Hepatocyte (in vitro differentiated cells): ENCODE results near the gene SSTR3.

Experiments used
- CTCF ChIP-seq: fragments of 200-600 bp; sonication (generic); IDR thresholded peaks from 2 replicates; pipeline ENCODE4 v1.5.1; 2016; ENCODE audit warnings: antibody characterized with exemption, mild to moderate bottlenecking; ENCODE audit not compliant: poor library complexity
- EZH2 ChIP-seq: fragments of 200-600 bp; sonication (generic); IDR thresholded peaks from 2 replicates; pipeline ENCODE4 v1.6.1; 2016; ENCODE audit warnings: antibody characterized with exemption, mild to moderate bottlenecking, borderline replicate concordance
- EZH2phosphoT487 ChIP-seq: fragments of 200-600 bp; sonication (generic); IDR thresholded peaks from one replicate; pipeline ENCODE4 v1.6.1; 2018; ENCODE audit warnings: antibody characterized with exemption, mild to moderate bottlenecking, low read depth, moderate library complexity; ENCODE audit not compliant: unreplicated experiment, severe bottlenecking

DNA sequence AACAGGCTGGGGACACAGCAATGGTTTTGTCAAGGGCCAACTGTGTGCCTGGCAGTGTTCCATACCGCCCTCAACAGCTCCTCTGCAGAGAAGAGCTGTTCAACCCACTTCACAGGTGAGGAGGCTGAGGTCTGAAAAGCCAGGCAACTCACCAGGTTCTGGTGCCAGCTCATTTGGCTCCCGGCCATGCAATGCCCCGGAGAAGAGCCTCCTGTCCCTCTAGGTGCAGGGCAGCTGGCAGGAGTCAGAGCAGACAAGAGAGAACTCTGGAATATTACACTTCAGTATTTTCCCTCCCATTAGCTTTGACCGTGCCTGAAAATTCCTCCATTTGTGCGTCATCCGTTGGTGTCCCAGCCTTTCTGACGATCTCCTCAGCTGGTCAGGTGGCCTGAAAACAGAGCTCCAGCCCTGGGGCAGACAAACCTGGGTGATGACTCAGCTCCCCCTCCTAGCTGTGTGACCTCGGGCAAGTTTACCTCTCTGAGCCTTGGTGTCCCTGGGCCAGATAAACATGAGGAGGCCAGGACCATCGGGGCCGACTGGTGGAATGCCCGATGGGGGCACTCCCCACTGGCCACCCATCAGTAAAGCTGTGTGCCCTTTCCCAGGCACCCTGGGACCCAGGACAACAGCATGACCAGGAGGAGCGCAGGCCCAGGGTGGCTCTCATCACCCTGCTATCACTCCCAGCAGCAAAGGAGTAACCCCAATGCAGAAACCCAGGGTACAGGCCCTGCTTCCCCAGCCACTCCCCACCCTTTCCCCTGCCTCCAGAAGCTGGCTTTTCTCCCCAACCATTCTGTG is 14.6 kb downstream of the SSTR3 start:
- TF ChIP-seq CTCF = no peak
- no peak for TF ChIP-seq EZH2
- no peak for TF ChIP-seq EZH2phosphoT487
